Right forelimb (tissue), 1 donor: ENCODE data around the gene NDUFAF7.
"Not testable (repeated sequence)": the region's sequence is repeated elsewhere in the genome, so short reads cannot be mapped to it uniquely, and the experiment has no call there.

Experiments
- DNase-seq: peaks from one replicate; pipeline ENCODE4 v3.0.0-alpha.2; 2018

The NDUFAF7 gene

GRCh38 chr2:37284381-37284780, 52.9 kb downstream of the NDUFAF7 start:
- no peak for DNase-seq

GRCh38 chr2:37287966-37288365, 56.5 kb downstream of the NDUFAF7 start:
- DNase-seq, result no peak

GRCh38 chr2:37291680-37292079, 60.2 kb downstream of the NDUFAF7 start:
- DNase-seq, result no peak

GRCh38 chr2:37294858-37295257, 63.4 kb downstream of the NDUFAF7 start:
- DNase-seq, result not testable (repeated sequence)

- DNase-seq, result no peak
These were observed 64.1 kb downstream of the NDUFAF7 start for GRCh38 chr2:37295469-37296073.

- DNase-seq, result no peak
These were observed 66.2 kb downstream of the NDUFAF7 start for GRCh38 chr2:37297632-37298031.
